HG02870 (cell line): ENCODE results near the gene FHL1.

Experiments used
- ATAC-seq: cut with Tn5 transposase; IDR thresholded peaks from one replicate; pipeline ENCODE4 v1.9.1; 2021; ENCODE audit warnings: mild to moderate bottlenecking, moderate library complexity; ENCODE audit not compliant: unreplicated experiment

Gene FHL1

GRCh38 chrX:136183917-136184316, 36.6 kb downstream of the FHL1 start:
- ATAC-seq: no peak

DNA sequence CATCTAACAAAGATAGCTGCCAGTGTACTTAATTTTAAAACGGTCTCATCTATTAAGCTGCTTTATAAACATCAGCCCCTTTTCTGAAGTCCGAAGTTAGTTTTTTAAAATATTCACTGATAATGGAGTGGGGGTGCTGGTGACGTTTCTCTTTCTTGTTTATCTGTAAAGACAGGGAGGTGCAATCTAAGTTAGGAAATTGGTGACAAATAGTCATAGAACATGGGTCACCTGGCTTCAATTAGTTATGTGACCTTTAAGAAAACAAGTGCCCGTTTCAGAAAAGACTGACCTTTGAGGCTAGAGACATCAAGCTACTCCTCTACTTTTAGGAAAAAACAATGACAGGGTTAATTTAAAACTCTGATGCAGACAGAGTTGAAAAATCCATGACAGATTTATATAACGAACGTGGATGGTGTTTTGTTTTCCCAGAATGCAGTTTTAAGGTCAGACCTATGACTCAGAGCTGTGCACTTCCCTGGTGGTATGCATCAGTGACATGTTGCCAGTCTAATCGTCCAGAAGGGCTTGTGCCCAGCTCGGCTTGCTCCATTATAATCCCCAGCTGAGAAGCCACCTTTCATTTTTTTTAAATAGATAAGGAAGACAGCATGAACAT, 38.2 kb downstream of the FHL1 start:
- no peak for ATAC-seq

GRCh38 chrX:136186023-136186413, 38.7 kb downstream of the FHL1 start:
- no peak for ATAC-seq

DNA sequence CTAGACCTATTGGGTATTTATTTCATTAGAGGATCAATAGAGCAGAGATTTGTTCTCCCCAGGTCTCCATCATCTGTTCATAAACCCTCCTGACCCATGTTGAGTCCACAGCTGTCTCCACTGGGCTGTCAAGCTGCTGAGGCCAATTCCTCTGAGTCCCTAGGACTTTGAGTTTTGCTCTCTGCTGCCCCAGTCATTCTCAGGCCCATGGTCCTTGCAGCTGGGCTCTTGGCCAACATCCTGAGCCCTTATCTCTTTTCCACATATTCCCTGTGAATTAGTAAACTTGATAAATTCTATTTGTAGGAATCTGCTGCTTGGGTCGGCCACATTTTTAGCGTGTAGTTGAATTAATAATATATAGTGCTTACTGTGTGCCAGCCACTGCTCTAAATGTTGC, 41.9 kb downstream of the FHL1 start:
- ATAC-seq: no peak

GRCh38 chrX:136190038-136190713, 42.8 kb downstream of the FHL1 start:
- ATAC-seq: no peak

GRCh38 chrX:136191171-136191570, 43.8 kb downstream of the FHL1 start:
- ATAC-seq: no peak

GRCh38 chrX:136192135-136192534, 44.8 kb downstream of the FHL1 start:
- ATAC-seq: no peak

DNA sequence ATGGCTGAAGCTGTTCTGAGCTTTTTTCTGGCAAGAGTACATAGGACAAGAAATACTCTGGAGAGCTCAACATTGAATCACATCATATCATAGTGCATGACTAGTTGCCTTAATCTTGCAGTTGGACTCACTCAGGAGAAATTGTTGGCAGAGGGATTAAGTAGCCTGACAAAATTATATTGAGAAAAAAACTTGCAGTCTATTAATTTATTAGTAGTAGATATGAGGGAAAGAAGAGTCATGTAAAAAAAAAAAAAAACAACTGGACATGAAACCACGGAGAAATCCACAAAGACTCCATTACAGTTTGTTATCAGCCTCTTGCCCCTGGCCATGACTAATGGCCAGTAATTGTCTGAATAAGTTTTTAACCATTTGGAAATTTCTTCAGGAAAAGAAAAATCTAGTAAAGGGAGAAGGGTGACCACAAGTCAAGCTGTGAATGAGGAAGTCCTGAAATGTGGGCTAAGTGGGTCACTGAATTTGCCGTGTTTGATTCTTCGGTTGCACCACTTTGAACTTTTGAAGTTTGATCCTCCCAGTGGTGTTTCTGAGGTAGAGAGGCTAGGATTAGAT, 45.6 kb downstream of the FHL1 start:
- no peak for ATAC-seq

- no peak for ATAC-seq
These were observed 46.4 kb downstream of the FHL1 start for GRCh38 chrX:136193771-136194170.

GRCh38 chrX:136194536-136194935, 47.2 kb downstream of the FHL1 start:
- ATAC-seq: no peak

DNA sequence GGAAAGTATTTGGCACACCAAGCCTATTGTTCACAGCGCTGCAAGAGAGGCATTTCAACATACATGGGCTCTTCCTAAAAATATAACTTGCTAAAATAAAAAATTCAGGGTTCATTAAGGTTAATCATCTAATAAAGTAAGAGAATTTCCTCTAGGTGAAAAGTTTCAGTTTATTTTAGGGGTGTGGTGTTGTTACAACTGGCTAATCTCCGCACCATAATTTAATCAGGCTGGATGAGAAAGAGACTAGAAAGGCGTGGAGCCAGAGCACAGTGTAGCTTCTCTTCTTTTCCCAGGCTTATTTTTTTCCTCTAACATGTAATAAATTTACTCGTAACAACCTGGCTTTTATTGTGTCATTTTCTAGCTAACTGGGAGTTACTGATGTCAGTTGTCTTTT, 47.9 kb downstream of the FHL1 start:
- no peak for ATAC-seq

GRCh38 chrX:136196691-136197155, 49.4 kb downstream of the FHL1 start:
- ATAC-seq: no peak

GRCh38 chrX:136198010-136198409, 50.7 kb downstream of the FHL1 start:
- no peak for ATAC-seq

- no peak for ATAC-seq
These were observed 51.4 kb downstream of the FHL1 start for GRCh38 chrX:136198678-136199243.

DNA sequence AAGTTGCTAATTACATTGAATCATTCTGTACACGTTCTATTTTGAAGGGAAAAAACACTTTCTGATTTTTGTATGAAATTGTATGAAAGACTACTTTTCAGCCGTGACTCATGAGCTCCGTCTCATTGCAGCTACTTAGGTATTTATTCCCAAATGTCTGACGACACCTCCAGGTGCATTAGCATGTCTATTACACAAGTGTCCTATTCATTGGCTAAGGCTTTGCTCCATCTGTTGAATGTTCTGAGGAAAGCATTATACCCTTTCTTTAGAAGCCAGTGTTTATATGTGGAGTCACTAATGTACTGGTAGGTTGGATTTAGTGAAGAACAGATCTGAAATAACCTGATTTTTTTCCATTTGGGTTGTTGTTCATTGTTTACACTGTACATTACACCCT, 52.0 kb downstream of the FHL1 start:
- ATAC-seq: no peak

DNA sequence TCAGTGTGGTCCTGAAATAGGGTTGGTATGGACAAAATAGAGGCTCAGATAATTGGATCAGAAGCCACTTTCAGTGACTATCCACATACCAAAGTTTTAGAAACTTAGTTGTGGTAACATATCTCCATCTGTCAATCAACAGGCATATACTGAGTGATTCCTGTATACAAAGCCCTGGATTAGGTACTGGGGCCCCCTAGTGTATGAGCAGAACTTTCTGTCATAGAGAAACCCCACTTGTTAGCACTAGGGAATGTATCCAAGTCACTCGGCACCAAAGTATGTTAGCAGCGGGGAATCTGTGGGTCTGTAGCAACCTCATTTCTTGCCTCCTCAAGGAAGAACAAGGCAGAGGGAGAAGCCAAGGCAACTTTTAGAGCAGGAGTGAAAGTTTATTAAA, 53.1 kb downstream of the FHL1 start:
- ATAC-seq: peak; percentile 45

DNA sequence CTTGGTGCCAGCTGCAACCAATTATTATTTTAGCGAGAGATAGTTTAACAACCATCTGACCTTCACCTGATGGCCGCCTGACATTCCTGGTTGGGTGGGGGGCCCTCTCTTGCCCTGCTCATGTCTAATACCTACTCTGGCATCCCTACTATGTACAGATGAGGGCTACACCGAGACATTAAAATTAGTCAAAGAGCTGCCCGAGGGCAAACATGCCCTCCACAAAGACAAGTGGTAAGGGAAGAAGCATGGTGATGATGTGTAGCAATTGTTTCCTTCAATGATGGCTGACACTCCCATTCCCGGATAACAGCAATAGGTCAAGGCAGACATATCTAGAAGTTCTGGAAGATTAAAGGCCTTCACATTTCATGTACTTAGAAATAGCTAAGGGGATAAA, 54.3 kb downstream of the FHL1 start:
- no peak for ATAC-seq

- no peak for ATAC-seq
These were observed 55.6 kb downstream of the FHL1 start for GRCh38 chrX:136202889-136203288.

- ATAC-seq: no peak
These were observed 56.1 kb downstream of the FHL1 start for GRCh38 chrX:136203438-136203837.

GRCh38 chrX:136203951-136204350, 56.6 kb downstream of the FHL1 start:
- no peak for ATAC-seq

- ATAC-seq: no peak
These were observed 57.2 kb downstream of the FHL1 start for GRCh38 chrX:136204571-136204970.

DNA sequence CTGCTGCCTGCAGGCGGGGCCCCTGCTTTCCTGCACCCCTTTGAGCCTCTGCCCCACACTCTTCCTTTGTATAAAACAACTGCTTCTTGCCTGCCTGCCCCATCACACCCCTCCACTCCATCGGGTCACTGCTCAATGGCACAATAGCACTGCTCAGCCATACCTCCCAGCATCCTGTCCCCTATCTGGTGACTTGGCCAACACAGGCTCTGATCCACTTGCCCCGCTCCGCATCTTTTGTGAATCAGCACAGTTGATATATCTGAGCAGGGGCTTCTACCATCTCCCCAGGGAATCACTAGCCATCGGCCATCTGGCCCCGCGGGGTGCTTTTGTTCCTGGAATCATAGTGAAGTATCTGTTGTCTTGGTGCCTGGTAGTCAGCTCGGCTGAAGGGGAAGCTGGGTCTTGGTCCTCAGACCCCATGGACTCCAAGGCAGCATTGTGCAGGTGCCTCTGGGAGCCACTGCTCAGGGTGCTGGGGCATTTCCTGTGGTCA, 58.6 kb downstream of the FHL1 start:
- ATAC-seq: no peak
